K562 (cell line): Measurements from ENCODE around the gene GLRX5. TPM values are rescaled to one million over a fixed set of nuclear protein-coding genes. Genes with fewer than 3 reads are reported as not detected.

Source experiments
- CREM ChIP-seq: IDR thresholded peaks from 2 replicates; pipeline ENCODE4 v1.6.1; 2014; ENCODE audit warnings: antibody characterized with exemption, low read depth
- REST ChIP-seq, 2 experiments: fragments of 450-650 bp; formaldehyde crosslinking in 1 of 2; IDR thresholded peaks; 2 replicates each; pipeline versions ENCODE4 v1.4.0 to v1.6.1; 2014 to 2020; ENCODE audit warnings: mild to moderate bottlenecking in 2 of 2, borderline replicate concordance in 1 of 2, low read depth in 1 of 2
- ZBTB40 ChIP-seq, 2 experiments: fragments of 450-650 bp in 1 of 2; sonication (generic) in 1 of 2; formaldehyde crosslinking in 1 of 2; IDR thresholded peaks; 2 replicates each; pipeline versions ENCODE4 v1.7.1 to v1.9.0; 2016 to 2022; ENCODE audit warnings: inconsistent platforms in 1 of 2, mild to moderate bottlenecking in 1 of 2, missing genetic modification reagents in 1 of 2
- ZNF449 ChIP-seq: fragments of 250-450 bp; sonication (Bioruptor Pico); IDR thresholded peaks from 2 replicates; pipeline ENCODE4 v1.8.0; 2022; ENCODE audit warnings: moderate library complexity, mild to moderate bottlenecking, inconsistent platforms
- polyA plus RNA-seq, 8 experiments: library from polyadenylated mRNA; depleted of rRNA in 4 of 8; stranded (reverse) in 5 of 8; unstranded in 3 of 8; fragments of >200 nt; fragmentation: Nextera tagmentation in 2 of 8; fragmentation: Illumina TruSeq in 1 of 8; extraction: Ambion mirVana in 2 of 8; extraction: Trizol in 1 of 8; gene quantifications; 2 replicates each; pipeline versions ENCODE4 v1.2.1 to v1.2.3, GENCODE V29; 2011 to 2014; ENCODE audit warnings: inconsistent platforms in 1 of 8, missing spikeins in 1 of 8
- total RNA-seq, 7 experiments: library from RNA; depleted of rRNA in 6 of 7; stranded (reverse); fragments of >200 nt in 6 of 7; fragmentation: Illumina TruSeq in 2 of 7; extraction: Trizol in 2 of 7; gene quantifications; 2 replicates each; pipeline versions ENCODE4 v1.2.1 to v1.2.3, GENCODE V29; 2011 to 2021; ENCODE audit warnings: low replicate concordance in 1 of 7

GLRX5 gene
- total and polyA plus RNA-seq, 9 of the 15 experiments (the other 6 are each of a cell fraction or from before 2014, with no cell fraction given), result 16.7 to 96.8 (median 66.8) TPM

GRCh38 chr14:95515596-95516552 lies 19.0 kb upstream of the GLRX5 start (continued):
- 0 out of 2 replicates have a peak, but pooled peaks have one; percentile 10 for TF ChIP-seq REST (IDR thresholded peaks at IDR 0.05; ENCODE audit: borderline replicate concordance)
- TF ChIP-seq REST (CRISPR knock-in tag; IDR thresholded peaks at IDR 0.05; ENCODE audit: low read depth), result no peak
- TF ChIP-seq ZNF449 (CRISPR knock-in tag), result no peak
- TF ChIP-seq ZBTB40 (IDR thresholded peaks at IDR 0.05), result peak; percentile 47; the same call in 1 of the 2 replicates
- TF ChIP-seq ZBTB40 (CRISPR knock-in tag; IDR thresholded peaks at IDR 0.05), result no peak
- TF ChIP-seq CREM, result 0 out of 2 replicates have a peak, but pooled peaks have one; percentile 13
